HG03457 (cell line): Measurements from ENCODE around the gene EFHC1.
"Not testable (repeated sequence)": the region's sequence is repeated elsewhere in the genome, so short reads cannot be mapped to it uniquely, and the experiment has no call there.

Experiments used
- ATAC-seq: cut with Tn5 transposase; IDR thresholded peaks from one replicate; pipeline ENCODE4 v1.9.1; 2021; ENCODE audit warnings: moderate number of reproducible peaks; ENCODE audit not compliant: unreplicated experiment

The EFHC1 gene

DNA sequence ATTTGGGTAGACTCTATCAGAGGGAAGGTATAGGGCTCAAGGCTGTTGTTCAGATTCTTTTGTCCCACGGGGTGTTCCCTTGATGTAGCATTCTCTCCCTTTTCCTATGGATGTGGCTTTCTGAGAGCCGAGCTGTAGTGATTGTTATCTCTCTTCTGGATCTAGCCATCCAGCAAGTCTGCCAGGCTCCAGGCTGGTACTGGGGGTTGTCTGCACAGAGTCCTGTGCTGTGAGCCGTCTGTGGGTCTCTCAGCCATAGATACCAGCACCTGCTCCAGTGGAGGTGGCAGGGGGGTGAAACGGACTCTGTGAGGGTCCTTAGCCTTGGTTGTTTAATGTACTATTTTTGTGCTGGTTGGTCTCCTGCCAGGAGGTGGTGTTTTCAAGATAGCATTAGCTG lies 13.2 kb downstream of the EFHC1 start:
- not testable (repeated sequence) for ATAC-seq

GRCh38 chr6:52435345-52435744 lies 15.2 kb downstream of the EFHC1 start:
- ATAC-seq, result no peak

DNA sequence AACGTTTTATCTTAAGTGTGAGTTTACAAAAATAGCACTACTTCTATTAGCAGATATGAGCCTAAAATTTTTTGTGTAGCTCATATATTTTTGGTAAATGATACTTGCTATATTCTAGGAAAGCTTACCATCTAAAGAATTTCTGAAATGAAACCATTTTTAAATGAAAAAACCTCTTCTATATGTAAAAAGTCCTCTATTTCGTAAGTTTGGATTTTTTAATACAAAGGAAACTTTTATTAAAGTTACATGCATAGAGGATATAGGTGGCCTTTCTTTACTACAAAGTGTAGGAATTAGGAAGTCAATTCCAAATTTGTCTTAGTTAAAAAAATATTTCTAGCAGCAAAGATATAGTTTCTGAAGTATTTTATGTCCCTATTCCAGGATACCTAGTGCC lies 18.8 kb downstream of the EFHC1 start:
- no peak for ATAC-seq

- ATAC-seq, result no peak
These were observed 34.4 kb downstream of the EFHC1 start for GRCh38 chr6:52454556-52454955.

DNA sequence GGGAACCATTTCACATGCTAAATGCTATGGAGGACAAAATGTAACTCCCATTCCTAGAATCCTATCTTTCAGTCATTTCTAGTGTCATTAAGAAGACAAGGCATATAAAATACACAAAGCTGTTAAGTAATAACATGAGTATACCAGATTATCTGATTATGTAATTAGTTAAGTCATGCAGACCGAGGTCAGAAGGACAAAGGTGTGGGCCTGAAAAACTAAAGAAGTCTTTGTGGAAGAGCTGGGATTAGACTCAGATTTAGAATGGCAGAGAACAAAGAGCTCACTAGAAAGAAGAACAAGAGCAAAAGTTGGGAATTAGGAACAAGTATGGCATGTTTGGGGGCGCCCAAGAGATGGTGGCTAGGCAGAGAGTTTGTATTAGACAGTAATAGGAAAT lies 37.0 kb downstream of the EFHC1 start:
- no peak for ATAC-seq

DNA sequence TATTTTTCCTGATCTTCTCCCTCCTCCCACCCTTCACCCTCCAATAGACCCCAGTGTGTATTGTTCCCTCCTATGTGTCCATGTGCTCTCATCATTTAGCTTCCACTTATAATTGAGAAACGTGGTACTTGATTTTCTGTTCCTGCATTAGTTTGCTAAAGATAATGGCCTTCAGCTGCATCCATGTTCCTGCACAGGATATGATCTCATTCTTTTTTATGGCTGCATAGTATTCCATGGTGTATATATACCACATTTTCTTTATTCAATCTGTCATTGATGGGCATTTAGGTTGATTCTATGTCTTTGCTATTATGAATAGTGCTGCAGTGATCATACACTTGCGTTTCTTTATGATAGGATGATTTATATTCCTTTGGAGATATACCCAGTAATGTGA lies 41.1 kb downstream of the EFHC1 start:
- not testable (repeated sequence) for ATAC-seq

- no peak for ATAC-seq
These were observed 54.0 kb downstream of the EFHC1 start for GRCh38 chr6:52474173-52474572.

GRCh38 chr6:52475307-52475706 lies 55.2 kb downstream of the EFHC1 start:
- no peak for ATAC-seq

- no peak for ATAC-seq
These were observed 62.9 kb downstream of the EFHC1 start for GRCh38 chr6:52482903-52483670.

- no peak for ATAC-seq
These were observed 63.5 kb downstream of the EFHC1 start for GRCh38 chr6:52483671-52484003.

DNA sequence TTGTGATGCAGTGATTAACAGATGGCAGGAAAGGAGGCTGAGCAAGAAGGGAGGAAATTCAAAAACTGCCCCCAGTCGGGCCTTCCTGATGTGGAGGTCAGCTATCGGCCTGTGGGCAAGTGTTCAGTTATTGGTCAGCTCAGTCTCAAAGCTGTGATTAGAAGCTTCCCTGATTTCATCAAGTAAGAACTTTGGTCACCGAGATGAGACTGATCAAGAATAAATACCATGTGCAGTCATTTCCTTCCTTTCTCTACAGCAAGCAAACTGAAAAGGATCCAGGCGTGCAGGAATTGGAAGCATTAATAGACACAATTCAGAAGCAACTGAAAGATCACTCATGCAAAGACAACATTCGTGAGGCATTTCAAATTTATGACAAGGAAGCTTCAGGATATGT lies 69.7 kb downstream of the EFHC1 start:
- no peak for ATAC-seq

DNA sequence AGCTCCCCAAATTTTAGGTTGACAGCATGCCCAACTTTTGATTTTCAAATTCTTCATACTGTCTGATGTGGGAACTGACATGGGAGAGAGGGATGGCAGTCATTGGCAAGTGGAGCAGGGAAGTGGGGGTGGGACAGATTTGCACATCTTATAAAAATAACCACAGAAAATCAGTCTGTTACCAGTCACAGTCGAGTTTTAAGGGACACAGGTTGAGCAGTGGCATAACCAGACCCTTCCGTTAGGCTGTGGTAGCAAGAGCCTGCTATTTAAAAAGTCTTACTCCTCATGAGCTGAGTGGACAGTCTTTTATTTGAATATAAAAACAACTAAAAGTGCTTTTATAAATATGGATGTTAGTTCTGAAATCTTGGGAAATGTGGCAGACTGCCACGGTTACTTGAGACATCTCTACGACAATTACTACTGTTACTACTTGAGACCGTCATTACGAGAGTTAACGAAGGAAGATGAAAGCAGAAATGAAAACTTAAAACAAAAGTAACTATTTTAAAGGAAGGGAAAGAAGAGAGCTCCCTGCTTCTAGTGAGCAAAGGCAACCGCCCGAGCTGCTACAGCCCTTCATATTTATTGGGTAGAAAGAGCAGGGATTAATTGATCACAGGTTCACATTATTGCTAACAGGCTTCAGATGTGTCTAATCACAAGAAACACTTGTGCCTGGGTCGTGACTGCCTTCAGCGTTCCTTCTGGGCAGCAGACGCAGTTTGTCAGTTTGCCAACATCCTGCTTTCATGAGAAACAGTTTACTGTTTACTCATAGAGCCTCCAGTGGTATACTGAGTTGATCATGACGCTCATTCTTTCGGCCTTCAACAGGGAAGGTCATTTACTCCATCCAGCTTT lies 71.3 kb downstream of the EFHC1 start:
- no peak for ATAC-seq

DNA sequence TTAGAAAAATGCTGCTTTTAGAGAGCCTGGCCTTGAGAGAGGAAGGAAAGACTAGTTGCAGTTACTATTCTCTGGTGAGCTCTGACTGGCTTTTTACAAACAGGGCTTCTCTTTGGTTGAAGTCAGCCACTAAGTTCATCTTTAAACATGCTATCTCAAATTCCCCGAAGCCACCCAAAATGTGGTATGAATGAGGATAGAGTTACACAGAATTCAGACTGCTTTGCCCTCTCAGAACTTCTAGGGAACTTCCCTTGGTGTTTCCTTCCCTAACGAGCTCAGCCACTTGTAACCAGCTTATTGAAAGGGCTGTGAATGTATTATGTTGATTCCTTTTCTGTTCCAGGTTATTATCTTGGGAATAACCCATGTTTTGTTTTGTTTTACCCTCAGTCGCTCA lies 73.5 kb downstream of the EFHC1 start:
- ATAC-seq, result no peak

DNA sequence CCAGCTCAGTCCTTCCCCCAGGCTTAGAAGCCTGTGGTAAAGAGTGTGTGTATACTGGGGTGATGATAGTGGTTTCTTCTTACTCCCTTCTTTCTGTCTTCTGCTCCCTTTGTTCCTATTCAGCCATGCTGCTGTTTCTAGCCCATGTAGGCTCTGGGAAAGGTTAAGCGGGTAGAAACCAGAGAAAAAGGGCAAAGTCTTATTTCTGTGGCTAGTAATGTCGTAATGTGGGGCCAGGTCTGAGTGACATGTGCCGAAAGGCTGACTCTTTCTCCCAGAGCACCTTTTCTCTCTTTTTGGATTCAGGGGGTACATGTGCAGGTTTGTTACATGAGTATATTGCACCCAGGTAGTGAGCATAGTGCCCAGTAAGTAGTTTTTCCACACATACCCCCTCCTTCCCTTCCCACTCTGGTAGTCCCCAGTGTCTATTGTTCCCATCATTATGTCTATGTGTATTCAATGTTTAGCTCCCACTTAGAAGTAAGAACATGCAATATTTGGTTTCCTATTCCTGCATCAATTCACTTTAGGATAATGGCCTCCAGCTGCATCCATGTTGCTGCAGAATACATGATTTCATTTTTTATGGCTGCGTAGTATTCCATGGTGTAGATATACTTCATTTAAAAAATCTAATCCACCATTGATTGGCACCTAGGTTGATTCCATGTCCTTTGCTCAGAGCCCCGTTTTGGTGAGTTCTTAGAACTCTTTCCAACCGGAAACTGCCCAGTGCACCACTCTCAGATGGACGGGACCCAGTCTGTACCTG lies 74.3 kb downstream of the EFHC1 start:
- no peak for ATAC-seq

DNA sequence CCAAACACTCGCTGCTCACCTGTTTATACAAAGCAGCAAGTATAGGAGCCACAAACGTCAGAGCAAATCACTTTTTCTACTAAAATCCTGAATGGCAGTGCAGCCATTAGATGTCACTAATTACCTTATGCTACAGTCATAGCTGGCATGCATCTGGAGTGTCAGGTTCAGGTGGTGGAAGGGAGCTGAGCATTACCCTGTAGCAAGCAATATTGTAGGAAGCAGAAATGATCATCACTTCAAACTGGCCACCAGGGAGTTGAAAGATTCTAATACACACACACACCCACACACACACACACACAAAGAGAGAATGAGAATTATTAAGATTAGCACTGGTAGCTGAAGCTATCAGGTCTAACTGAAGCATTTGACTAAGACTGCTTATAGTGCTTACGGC lies 75.8 kb downstream of the EFHC1 start:
- ATAC-seq, result no peak

GRCh38 chr6:52496631-52497030 lies 76.5 kb downstream of the EFHC1 start:
- ATAC-seq, result no peak

- peak; percentile 75 for ATAC-seq
These were observed 77.7 kb downstream of the EFHC1 start for GRCh38 chr6:52497652-52498408.

DNA sequence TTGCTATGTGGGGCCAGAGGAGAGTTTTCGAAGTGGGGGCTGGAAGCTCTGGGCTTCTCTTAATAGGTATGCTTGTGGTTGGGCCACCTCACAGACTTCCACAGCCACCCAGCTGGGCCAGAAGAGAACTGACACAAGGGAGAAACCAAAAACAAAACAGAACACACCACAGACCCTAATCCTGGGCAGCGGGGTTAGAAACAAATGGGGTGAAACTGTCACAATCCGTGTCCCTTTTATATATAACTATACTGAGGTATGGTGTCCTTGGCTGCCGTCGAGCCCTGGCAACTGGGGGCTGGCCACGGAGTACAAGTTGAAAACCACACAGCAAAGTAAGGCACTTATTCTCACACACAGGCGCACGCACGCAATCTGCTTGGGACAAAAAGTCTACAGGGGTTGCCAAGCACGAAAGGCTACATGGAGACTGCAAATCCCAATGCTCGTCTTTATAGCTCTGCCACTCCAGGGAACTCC lies 78.4 kb downstream of the EFHC1 start:
- ATAC-seq, result peak; percentile 45

GRCh38 chr6:52499026-52499425 lies 78.9 kb downstream of the EFHC1 start:
- ATAC-seq, result no peak

GRCh38 chr6:52499681-52500236 lies 79.6 kb downstream of the EFHC1 start:
- ATAC-seq, result no peak
